MCF 10A (cell line): ENCODE data around the gene CHMP6. TPM values are rescaled to one million over a fixed set of nuclear protein-coding genes. Genes with fewer than 3 reads are reported as not detected.

Source experiments
- BruUV-seq: library from RNA; stranded (reverse); fragments of 400-500 nt; replicated peaks from 2 replicates; lab custom pipeline; 2021; lab: Mats Ljungman, UMichigan
- CTCF ChIA-PET: fragments of 300-600 bp; sonication (Branson Sonifier 250); formaldehyde crosslinking; extraction: SDS; loops from one replicate; lab custom pipeline; 2021; ENCODE audit warnings: antibody characterized with exemption, inconsistent platforms; lab: Yijun Ruan, JAX
- POLR2A ChIA-PET: fragments of 300-600, 350-650 bp; sonication (Branson Sonifier 250); formaldehyde crosslinking; extraction: SDS; loops from one replicate; lab custom pipeline; 2020; ENCODE audit warnings: antibody characterized with exemption, inconsistent platforms; lab: Yijun Ruan, JAX
- DNase-seq: peaks from one replicate; pipeline ENCODE4 v3.0.0-alpha.2; 2018; ENCODE audit not compliant: unreplicated experiment
- H3K27ac Mint-ChIP-seq: one replicate; pipeline ENCODE4 v1.8.0; 2022; ENCODE audit warnings: mild to moderate bottlenecking, low read depth, mixed read lengths; ENCODE audit not compliant: unreplicated experiment
- H3K27me3 Mint-ChIP-seq: one replicate; pipeline ENCODE4 v1.8.0; 2022; ENCODE audit warnings: mixed read lengths; ENCODE audit not compliant: insufficient read depth, unreplicated experiment
- H3K36me3 Mint-ChIP-seq: one replicate; pipeline ENCODE4 v1.8.0; 2022; ENCODE audit warnings: mild to moderate bottlenecking, moderate library complexity, mixed read lengths; ENCODE audit not compliant: insufficient read depth, unreplicated experiment
- H3K4me1 Mint-ChIP-seq: one replicate; pipeline ENCODE4 v1.8.0; 2022; ENCODE audit warnings: mixed read lengths; ENCODE audit not compliant: insufficient read depth, unreplicated experiment
- H3K4me3 Mint-ChIP-seq: one replicate; pipeline ENCODE4 v1.8.0; 2022; ENCODE audit warnings: mild to moderate bottlenecking, moderate library complexity, mixed read lengths; ENCODE audit not compliant: unreplicated experiment
- H3K9me3 Mint-ChIP-seq: one replicate; pipeline ENCODE4 v1.8.0; 2022; ENCODE audit warnings: mixed read lengths; ENCODE audit not compliant: unreplicated experiment
- intact Hi-C: fragments of 100-400 bp; cut with micrococcal nuclease; formaldehyde crosslinking; loops from 2 replicates; pipeline ENCODE4 v1.14.1; 2022
- total RNA-seq: library from RNA; stranded (reverse); gene quantifications from 2 replicates; pipeline ENCODE4 v1.2.3, GENCODE V29; 2022
- TF ChIP-seq, protein P1 (sequence below): fragments of 200-600 bp; IDR thresholded peaks from one replicate; pipeline ENCODE4 v1.8.0; 2022; ENCODE audit warnings: antibody characterized with exemption, mild to moderate bottlenecking; ENCODE audit not compliant: unreplicated experiment

Gene CHMP6
- total RNA-seq, 1 experiment from 2014 or later = 19.5 TPM

DNA sequence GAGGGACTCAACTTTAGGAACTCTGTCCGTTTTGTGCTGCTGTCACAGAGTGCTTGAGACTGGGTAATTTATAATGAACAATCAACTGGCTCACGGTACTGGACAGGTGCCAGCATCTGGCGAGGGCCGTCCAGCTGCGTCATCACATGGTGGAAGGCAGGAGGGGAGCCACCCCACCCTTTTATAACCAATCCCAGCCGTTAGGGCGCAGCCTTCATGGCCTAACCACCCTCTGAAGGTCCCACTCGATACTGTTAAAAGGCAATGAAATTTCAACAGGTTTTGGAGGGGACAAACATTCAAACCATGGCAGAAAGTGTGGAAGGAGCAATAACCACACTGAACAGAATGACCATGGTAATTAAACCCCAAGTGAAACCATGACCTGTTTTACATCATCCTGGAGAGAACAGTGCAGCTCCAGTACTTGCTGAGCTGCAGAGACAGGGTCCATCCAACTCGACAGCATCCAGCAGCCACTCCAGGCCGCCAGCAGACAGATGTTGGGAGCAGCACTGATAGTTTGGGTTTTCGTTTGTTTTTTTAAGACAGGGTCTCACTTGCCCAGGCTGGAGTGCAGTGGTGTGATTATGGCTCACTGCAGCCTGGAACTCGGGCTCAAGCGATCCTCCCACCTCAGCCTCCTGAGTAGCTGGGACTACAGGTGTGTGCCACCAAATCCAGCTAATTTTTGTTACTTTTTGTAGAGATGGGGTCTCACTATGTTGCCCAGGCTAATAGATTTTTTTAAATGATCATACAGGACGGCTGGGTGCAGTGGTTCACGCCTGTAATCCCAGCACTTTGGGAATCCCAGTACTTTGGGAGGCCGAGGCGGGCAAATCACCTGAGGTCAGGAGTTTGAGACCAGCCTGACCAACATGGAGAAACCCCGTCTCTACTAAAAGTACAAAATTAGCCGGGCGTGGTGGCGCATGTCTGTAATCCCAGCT lies 11.0 kb downstream of the CHMP6 start:
- BruUV-seq = TSS peak; percentile 30
- POLR2A ChIA-PET = interaction anchor here (0.8 to 1.2 kb wide), 3 partner anchors 13 to 101 kb away, joined by 3 to 4 read pairs (median 3); no protein-coding TSS in a partner anchor
- Mint-ChIP-seq H3K4me1 (peaks cover 11% of the 10 kb centered on the region), H3K9me3 (no peaks in the 10 kb centered on the region), H3K4me3 (peak overlapping the region; percentile 10), H3K27me3 (peaks cover 30% of the 10 kb centered on the region), H3K27ac (no peak overlapping the region), H3K36me3 (peaks cover 12% of the 10 kb centered on the region)
- CTCF ChIA-PET = interaction anchor here (0.5 to 1.1 kb wide), 4 partner anchors 11 to 588 kb away, joined by 3 to 4 read pairs (median 3); partner anchors contain the start of gene CHMP6
- intact Hi-C loops = no loop called here
- TF ChIP-seq, protein P1, sequence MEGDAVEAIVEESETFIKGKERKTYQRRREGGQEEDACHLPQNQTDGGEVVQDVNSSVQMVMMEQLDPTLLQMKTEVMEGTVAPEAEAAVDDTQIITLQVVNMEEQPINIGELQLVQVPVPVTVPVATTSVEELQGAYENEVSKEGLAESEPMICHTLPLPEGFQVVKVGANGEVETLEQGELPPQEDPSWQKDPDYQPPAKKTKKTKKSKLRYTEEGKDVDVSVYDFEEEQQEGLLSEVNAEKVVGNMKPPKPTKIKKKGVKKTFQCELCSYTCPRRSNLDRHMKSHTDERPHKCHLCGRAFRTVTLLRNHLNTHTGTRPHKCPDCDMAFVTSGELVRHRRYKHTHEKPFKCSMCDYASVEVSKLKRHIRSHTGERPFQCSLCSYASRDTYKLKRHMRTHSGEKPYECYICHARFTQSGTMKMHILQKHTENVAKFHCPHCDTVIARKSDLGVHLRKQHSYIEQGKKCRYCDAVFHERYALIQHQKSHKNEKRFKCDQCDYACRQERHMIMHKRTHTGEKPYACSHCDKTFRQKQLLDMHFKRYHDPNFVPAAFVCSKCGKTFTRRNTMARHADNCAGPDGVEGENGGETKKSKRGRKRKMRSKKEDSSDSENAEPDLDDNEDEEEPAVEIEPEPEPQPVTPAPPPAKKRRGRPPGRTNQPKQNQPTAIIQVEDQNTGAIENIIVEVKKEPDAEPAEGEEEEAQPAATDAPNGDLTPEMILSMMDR = no peak
- peak; percentile 64 for DNase-seq

DNA sequence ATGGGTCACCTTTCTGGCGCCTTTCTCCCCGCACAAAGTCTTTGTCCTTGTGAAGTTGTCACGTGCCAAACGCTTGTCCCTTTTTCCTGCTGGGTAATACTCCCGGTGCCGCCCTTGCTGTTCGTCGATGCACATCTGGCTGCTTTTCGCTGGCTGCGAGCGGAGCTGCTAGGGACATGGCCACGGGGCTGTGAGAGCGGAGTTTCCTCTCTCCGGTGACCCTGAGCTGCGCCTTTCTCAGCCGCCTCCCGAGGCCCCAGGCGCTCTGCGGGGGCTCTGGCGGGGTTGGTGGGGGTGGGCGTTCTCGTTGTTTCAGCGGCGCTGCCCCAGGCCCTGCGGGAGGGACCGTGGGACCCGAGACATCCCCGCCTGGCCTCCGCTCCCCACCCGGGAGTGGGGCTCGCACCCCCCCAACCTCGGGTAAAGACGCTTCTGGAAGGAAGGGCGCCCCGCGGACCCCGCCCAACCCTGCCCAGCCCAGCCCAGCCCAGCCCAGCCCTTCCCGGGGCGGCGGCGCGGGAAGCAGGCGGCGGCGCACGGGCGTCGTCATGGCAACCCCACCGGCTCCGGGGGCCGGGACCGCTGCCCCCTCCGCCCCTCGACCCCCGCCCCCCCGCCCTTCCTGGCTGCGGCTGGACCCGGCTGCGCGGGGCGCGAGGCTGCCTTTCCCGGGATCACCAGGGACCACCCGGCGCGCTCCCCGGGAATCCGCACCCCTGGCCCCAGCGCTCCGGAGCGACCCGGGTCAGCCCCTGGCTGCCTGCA lies 12.3 kb downstream of the CHMP6 start:
- Mint-ChIP-seq H3K27me3 (peaks cover 30% of the 10 kb centered on the region), H3K4me3 (no peak overlapping the region), H3K27ac (no peak overlapping the region), H3K36me3 (peaks cover 12% of the 10 kb centered on the region), H3K9me3 (no peaks in the 10 kb centered on the region), H3K4me1 (peaks cover 11% of the 10 kb centered on the region)
- TF ChIP-seq, protein P1 = no peak
- intact Hi-C loops = no loop called here
- no TSS peak for BruUV-seq
- POLR2A ChIA-PET = no interaction called here
- DNase-seq = no peak
- CTCF ChIA-PET = no interaction called here

DNA sequence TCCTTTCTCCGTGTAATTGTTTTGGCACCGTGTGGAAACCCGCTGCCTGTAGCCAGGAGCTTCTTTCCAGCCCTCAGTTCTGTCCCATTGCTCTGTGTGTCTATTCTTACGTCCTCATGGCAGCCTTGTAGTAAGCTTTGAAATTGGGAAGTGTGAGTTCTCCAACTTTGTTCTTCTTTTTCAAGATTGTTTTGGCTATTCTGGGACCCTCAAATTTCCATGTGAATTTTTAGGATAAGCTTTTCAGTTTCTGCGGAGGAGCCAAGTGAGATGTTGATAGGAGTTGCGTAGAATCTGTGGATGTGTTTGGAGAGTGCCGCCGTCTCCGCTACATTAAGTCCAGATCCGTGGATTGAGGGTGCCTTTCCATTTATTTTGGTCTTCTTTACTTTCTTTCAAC lies 15.2 kb downstream of the CHMP6 start:
- no peak for DNase-seq
- Mint-ChIP-seq H3K4me1 (peaks cover 7% of the 10 kb centered on the region), H3K27me3 (peaks cover 41% of the 10 kb centered on the region), H3K9me3 (peaks cover 9% of the 10 kb centered on the region), H3K4me3 (no peak overlapping the region), H3K36me3 (peaks cover 7% of the 10 kb centered on the region), H3K27ac (no peak overlapping the region)
- TF ChIP-seq, protein P1 = no peak
- ChIA-PET CTCF (interaction anchor here (0.7 kb wide), 1 partner anchor 224 kb away, joined by 4 read pairs; no protein-coding TSS in a partner anchor), POLR2A (no interaction called here)
- no TSS peak for BruUV-seq
- intact Hi-C loops = no loop called here

DNA sequence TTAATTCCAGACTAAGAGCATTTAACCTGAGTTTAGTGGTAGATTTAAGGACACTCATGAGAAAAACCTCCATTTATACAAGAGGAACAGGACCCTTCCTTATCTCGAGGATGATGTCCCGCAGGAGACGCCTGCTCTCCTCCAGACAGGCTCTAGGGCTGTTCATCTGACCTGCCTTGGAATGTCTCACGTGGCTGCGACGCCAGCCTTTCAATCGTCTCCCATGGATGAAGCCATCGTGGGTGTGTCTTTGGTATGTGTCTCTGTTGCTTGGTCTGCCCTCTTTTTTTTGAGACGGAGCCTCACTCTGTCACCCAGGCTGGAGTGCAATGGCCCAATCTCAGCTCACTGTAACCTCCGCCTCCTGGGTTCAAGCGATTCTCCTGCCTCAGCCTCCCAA lies 16.5 kb downstream of the CHMP6 start:
- peaks cover 7% of the 10 kb centered on the region for H3K36me3 Mint-ChIP-seq

More for the DNA sequence above, 16.5 kb downstream of the CHMP6 start:
- ChIA-PET CTCF (no interaction called here), POLR2A (no interaction called here)
- Mint-ChIP-seq H3K9me3 (peaks cover 9% of the 10 kb centered on the region), H3K4me1 (peaks cover 5% of the 10 kb centered on the region), H3K27me3 (peaks cover 41% of the 10 kb centered on the region), H3K27ac (no peak overlapping the region), H3K4me3 (no peak overlapping the region)
- intact Hi-C loops = no loop called here
- TF ChIP-seq, protein P1 = no peak
- DNase-seq = no peak
- no TSS peak for BruUV-seq
